Activated CD4-positive, alpha-beta T cell treated with anti-CD3 and anti-CD28 coated beads, Interleukin-2, amount 50 U/mL, for 16 hours (primary cell): ENCODE data around the gene C2orf42.
"Not testable (repeated sequence)": the region's sequence is repeated elsewhere in the genome, so short reads cannot be mapped to it uniquely, and the experiment has no call there.

Source experiments
- DNase-seq: peaks from one replicate; pipeline ENCODE4 v3.0.0-alpha.2; 2020

The C2orf42 gene

GRCh38 chr2:70131344-70132143 lies 59.3 kb downstream of the C2orf42 start:
- not testable (repeated sequence) for DNase-seq

- DNase-seq, result no peak
These were observed 62.8 kb downstream of the C2orf42 start for GRCh38 chr2:70128005-70128404.

DNA sequence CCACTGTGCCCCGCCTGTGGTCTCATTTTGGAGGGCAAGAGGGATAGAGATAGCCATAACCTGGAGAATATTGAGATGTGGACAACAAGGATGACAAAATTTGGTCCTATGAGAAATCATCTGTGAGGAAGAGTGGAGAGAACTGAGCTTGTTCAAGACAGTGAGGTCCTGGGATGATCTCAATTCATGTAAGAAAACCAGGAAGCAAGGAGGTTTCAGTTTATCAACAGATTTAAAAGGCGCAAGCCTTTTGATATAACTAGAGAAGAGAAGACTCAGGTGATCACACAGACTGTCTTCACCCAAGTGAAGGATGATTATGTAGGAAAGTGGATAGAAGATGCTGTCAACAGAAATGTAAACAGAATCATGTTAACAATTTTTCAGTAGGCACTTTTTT lies 64.4 kb downstream of the C2orf42 start:
- no peak for DNase-seq

DNA sequence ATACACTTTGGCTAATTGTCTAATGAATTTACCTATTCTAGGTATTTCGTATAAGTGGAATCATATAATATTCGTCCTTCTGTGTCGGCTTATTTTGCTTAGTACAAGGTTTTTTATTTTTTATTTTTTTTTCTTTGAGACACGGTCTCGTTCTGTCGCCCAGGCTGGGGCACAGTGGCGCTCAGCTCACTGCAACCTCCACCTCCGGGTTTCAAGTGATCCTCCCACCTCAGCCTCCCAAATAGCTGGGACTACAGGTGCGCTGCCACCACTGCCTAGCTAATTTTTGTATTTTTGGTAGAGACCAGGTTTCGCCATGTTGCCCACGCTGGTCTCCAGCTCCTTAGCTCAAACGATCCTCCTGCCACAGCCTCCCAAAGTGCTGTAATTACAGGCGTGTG lies 65.3 kb downstream of the C2orf42 start:
- DNase-seq, result no peak

GRCh38 chr2:70124983-70125480 lies 65.8 kb downstream of the C2orf42 start:
- peak; percentile 66 for DNase-seq

GRCh38 chr2:70123829-70124116 lies 67.0 kb downstream of the C2orf42 start:
- DNase-seq, result no peak

DNA sequence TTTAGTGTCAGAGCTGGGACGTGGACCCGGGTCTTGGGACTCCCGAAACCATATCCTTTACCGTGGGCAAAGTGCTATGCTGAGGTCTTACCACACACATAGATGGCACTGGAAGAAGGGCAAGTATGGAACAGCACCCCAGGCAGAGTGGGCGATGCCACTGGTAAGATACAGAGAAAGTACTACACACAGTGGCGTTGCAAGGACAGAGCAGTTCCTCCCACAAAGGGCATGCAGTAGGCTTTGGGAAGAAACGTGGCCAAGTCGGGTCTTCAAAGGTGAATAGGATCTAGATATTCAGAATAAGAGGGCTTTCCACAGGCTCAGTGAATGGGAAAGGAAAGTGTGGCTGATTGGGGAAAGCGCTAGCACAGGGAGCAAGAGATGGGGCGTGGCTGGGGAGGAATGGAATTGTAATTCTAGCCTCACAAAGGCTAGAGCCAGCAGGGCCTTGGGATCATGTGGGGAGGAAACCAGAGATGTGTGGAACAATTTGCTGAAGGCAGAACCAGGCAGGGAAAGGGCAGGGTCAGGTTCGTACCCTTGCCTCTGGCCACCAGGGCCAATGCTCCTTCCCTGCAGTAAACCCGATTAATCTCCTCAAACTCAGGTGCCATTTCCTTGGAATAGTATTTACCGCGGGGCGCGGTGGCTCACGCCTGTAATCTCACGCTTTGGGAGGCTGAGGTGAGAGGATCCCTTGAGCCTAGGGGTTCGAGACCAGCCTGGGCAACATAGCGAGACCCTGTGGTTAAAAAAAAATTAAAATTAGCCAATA lies 67.6 kb downstream of the C2orf42 start:
- no peak for DNase-seq

GRCh38 chr2:70122470-70122869 lies 68.3 kb downstream of the C2orf42 start:
- DNase-seq, result no peak

- DNase-seq, result no peak
These were observed 69.0 kb downstream of the C2orf42 start for GRCh38 chr2:70121627-70122372.

DNA sequence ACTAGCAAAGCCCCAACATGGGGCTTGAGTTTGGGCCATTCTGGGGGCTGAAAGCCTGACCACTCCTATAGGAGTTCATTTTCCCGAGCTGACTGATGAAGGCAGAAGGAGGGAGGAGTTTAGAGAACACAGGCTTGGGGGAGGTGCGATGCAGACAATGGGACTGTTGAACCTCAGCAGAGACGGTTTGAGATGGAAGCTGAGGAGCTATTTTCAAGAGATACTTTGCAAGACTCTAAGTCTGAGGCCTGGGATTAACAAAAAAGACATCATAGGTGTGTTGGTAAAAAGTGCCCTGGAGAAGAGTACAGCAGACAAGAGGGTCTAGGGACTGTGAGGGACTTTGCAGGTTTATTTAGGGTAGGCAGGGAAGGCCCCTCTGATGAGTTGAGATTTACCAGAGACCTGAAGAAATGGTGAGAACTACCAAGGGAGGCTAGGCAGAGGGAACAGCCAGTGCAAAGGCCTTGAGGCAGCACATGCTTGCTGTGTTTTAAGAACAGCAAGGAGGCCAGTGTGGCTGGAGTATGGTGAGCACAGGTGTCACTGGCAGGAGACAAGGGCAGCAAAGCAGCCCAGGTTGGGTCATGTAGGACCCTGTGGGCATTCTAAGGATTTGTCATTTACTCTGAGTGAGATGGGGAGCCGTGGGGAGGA lies 71.9 kb downstream of the C2orf42 start:
- DNase-seq, result no peak

- no peak for DNase-seq
These were observed 73.8 kb downstream of the C2orf42 start for GRCh38 chr2:70116936-70117552.

DNA sequence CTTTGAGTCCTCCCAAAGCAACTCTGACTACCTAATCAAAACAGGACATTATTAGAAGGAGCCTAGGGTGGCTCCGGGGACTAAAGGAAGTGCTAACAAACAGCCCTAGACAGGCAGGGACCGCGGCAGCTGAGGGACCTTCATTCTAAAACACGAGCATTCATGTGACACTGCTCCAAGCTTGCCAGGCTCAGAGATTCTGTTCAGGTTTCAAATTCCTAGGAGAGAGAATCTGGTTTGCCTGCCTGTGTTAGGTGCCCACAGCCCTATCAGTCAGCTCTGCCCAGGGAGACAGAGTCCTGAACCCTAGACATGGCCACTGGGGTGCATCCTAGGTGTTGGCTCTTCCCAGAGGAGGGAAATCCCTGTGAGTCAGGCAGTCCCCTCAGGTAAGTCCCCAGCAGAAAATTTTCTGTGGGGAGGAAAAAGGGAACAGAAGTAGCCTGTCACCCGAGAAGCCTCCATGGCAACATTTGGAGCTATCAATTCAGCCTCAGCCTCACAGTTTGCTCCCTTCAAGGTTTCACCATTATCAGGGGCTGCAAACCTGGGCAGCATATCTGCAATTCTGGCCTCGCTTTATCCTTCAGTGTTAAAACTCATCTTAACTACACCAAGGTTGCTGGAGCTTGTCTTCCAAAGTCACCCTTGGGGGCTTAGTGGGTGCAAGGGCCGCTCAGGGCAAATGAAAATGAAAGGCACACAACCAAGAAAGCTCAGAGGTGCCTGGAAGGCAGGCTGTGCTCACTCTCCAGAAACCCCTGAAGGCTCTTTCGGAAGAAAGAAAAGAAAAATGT lies 75.0 kb downstream of the C2orf42 start:
- DNase-seq, result no peak

DNA sequence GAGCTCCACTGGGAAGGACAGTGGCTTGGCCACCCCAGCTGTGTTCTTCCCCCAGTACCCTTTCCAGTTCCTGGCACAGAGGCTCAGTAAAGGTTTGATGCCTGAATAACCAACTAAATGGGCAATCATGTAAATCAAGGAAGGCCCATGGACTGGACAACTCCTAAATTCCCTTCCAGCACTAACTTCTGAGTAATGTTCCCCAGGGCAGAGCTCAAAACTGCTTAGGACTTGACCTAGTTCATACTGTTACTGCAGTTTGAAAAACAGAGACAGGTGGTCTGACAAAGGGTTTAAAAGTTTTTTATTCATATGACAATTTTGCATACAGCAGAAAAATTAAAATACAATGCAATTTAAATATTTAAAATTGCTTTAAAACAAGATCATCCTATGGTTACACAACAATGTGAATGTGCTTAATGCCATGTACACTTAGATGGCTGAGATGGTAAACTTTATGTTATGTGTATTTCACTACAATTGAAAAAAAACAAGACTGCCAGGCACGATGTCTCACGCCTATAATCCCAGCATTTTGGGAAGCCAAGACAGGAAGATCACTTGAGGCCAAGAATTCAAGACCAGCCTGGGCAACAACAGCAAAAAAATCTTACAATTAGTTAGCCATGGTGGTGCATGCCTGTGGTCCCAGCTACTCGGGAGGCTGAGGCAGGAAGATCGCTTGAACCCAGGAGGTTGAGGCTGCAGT lies 77.3 kb downstream of the C2orf42 start:
- no peak for DNase-seq

DNA sequence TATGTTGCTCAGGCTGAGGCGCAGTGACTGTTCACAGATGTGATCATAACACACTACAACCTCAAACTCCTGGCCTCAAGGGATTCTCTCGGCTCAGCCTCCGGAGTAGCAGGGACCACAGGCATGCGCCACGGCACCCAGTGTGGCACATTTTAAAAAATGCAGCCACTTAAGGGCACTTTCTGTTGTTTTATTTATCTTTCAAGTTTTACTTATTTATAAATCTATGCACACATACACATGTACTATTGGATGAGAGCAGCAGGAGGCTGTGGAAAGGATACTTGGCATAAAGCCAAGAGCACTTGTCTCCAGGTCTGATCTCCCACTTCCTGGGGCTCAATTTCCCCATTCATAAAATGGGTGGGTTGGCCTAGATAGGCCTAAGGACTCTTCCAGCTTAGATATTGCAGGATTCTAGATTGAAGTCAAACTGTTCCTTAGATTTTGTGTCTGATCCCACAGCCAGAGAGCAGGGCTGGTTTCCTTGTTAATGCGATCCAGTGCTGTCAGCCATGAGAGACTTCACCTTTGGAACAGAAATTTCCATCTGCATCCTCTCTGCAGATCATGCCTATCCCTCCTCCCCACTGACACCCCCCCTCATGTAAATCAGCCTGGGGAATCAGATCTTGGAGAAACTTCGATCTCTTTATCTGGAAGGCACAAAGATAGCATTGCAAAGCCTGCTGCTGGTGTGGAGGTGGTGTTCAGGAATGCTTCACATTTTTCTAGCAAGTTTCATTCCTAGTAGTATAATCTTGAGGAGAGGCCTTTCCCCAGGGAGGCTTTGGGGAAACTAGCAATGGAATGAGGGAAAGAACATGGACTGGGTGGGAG lies 78.8 kb downstream of the C2orf42 start:
- no peak for DNase-seq

DNA sequence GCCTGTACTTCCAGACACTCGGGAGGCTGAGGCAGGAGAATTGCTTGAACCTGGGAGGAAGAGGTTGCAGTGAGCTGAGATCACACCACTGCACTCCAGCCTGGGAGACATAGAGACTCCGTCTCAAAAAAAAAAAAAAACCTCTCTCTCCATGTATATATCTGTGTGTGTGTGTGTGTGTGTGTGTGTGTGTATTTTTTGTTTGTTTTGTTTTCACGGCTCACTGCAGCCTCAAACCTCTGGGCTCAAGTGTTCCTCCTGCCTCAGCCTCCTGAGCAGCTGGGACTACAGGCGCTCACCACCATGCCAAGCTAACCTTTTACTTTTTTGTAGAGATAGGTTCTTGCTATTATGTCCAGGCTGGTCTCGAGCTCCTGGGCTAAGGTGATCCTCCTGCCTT lies 80.4 kb downstream of the C2orf42 start:
- not testable (repeated sequence) for DNase-seq

DNA sequence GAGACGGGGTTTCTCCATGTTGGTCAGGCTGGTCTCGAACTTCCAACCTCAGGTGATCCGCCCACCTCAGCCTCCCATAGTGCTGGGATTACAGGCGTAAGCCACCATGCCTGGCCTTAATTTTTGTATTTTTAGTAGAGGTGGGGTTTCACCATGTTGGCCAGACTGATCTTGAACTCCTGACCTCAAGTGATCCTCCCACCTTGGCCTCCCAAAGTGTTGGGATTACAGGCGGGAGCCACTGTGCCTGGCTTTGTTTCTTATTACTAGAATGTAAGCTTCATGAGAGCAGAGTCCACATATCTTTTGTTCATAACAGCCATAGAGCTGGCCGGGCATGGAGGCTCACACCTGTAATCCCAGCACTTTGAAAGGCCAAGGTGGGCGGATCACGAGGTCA lies 84.7 kb downstream of the C2orf42 start:
- DNase-seq, result not testable (repeated sequence)

- peak; percentile 63 for DNase-seq
These were observed 86.3 kb downstream of the C2orf42 start for GRCh38 chr2:70104231-70105111.

DNA sequence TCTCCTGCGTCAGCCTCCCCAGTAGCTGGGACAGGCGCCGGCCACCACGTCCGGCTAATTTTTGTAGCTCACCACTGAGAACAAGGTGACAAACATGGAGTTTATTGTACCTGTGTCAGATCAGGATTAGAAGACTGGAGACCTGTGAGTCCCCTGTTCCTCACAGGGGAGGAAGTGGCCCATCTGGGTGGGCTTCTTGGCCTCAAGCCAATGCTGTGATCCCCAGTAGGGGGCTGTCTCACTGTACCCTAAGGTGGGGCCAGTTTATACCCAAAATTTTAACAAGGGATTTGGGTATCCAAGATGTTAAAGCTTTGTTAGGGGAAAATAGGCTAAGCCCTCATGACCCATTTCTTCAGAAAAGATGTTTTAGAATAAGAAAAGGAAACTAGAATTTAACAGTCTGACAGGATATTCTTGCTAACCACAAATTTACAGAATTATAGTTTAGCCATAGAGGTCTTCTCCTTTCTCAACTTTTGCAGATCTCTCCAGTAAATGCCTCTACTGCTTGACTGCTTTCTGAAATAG lies 87.2 kb downstream of the C2orf42 start:
- DNase-seq, result no peak
